HCT116 (cell line): ENCODE measurements around the gene POSTN. TPM values are rescaled to one million over a fixed set of nuclear protein-coding genes. Genes with fewer than 3 reads are reported as not detected.
"Not testable (repeated sequence)": the region's sequence is repeated elsewhere in the genome, so short reads cannot be mapped to it uniquely, and the experiment has no call there.

Experiments
- ATAC-seq: fragments of 200-7000 bp; cut with Tn5 transposase; 2 replicates; pipeline ENCODE4 v1.9.1; 2020; ENCODE audit warnings: mild to moderate bottlenecking, moderate library complexity
- BruUV-seq: library from RNA; stranded (reverse); fragments of 400-500 nt; replicated peaks from 2 replicates; lab custom pipeline; 2021; lab: Mats Ljungman, UMichigan
- CTCF ChIA-PET: fragments of 300-600 bp; sonication (Branson Sonifier 250); formaldehyde crosslinking; loops from one replicate; lab custom pipeline; 2021; ENCODE audit warnings: antibody characterized with exemption; lab: Charles Lee
- POLR2A ChIA-PET: fragments of 300-600, 350-600 bp; sonication (Branson Sonifier 250); formaldehyde crosslinking; loops from one replicate; lab custom pipeline; 2021; ENCODE audit warnings: antibody characterized with exemption; lab: Charles Lee
- RAD21 ChIA-PET, 2 experiments: fragments of 300-600 bp; sonication (Branson Sonifier 250); formaldehyde crosslinking; loops; one replicate each; lab custom pipeline; 2023; ENCODE audit warnings: low total read pairs in 2 of 2; ENCODE audit not compliant: uncharacterized antibody in 2 of 2, unreplicated experiment in 2 of 2, low non-redundant PET in 1 of 2; lab: Charles Lee
- DNase-seq: peaks from one replicate; pipeline ENCODE4 v3.0.0-alpha.2; 2010; ENCODE audit warnings: low read depth, low spot score
- H2AFZ ChIP-seq: fragments of 200-600 bp; shearing (Covaris generic), sonication (generic); 2 replicates; pipeline ENCODE4 v1.6.1; 2017; ENCODE audit warnings: low read depth, mixed run types, mixed read lengths, antibody characterized with exemption, low read length; ENCODE audit not compliant: poor library complexity, severe bottlenecking
- H3K27ac ChIP-seq: 2 replicates; pipeline ENCODE4 v1.5.1; 2012; ENCODE audit warnings: low read depth, low read length
- H3K27me3 ChIP-seq: fragments of 200-600 bp; sonication (generic); 2 replicates; pipeline ENCODE4 v1.6.1; 2016; ENCODE audit warnings: mixed run types, low read length, mixed read lengths; ENCODE audit not compliant: insufficient read depth
- H3K36me3 ChIP-seq, 2 experiments: fragments of 200-500 bp in 1 of 2; fragments of 200-600 bp in 1 of 2; sonication (Bioruptor generic) in 1 of 2; sonication (generic) in 1 of 2; 2 replicates each; pipeline versions ENCODE4 v1.5.1 to v1.6.1; 2014 to 2016; ENCODE audit warnings: low read length in 2 of 2, inconsistent platforms in 1 of 2, mixed read lengths in 1 of 2, mixed run types in 1 of 2; ENCODE audit not compliant: insufficient read depth in 2 of 2, control insufficient read depth in 1 of 2
- H3K4me1 ChIP-seq, 2 experiments: fragments of 200-600 bp in 1 of 2; sonication (generic) in 1 of 2; 2 replicates each; pipeline versions ENCODE4 v1.5.1 to v1.6.1; 2012 to 2017; ENCODE audit warnings: low read length in 2 of 2, inconsistent platforms in 1 of 2, mild to moderate bottlenecking in 1 of 2, mixed read lengths in 1 of 2, mixed run types in 1 of 2, moderate library complexity in 1 of 2; ENCODE audit not compliant: insufficient read depth in 2 of 2, control insufficient read depth in 1 of 2
- H3K4me2 ChIP-seq: fragments of 200-600 bp; sonication (generic); 2 replicates; pipeline ENCODE4 v1.6.1; 2017; ENCODE audit warnings: mixed run types, low read length, mixed read lengths
- H3K4me3 ChIP-seq, 2 experiments: fragments of 200-600 bp in 1 of 2; sonication (generic) in 1 of 2; replicated peaks in 1 of 2; 2 replicates each; pipeline ENCODE4 v1.5.1; 2011 to 2016; ENCODE audit warnings: low read length in 2 of 2, control low read depth in 1 of 2, low read depth in 1 of 2, mild to moderate bottlenecking in 1 of 2, mixed read lengths in 1 of 2, mixed run types in 1 of 2
- H3K79me2 ChIP-seq: fragments of 200-600 bp; sonication (generic); 2 replicates; pipeline ENCODE4 v1.6.1; 2017; ENCODE audit warnings: mild to moderate bottlenecking, mixed run types, low read length, moderate library complexity, mixed read lengths; ENCODE audit not compliant: insufficient read depth
- H3K9ac ChIP-seq: fragments of 200-600 bp; sonication (generic); 2 replicates; pipeline ENCODE4 v1.6.1; 2016; ENCODE audit warnings: low read length, mixed read lengths
- H3K9me2 ChIP-seq: fragments of 200-600 bp; sonication (generic), shearing (Covaris generic); 2 replicates; pipeline ENCODE4 v1.6.1; 2017; ENCODE audit warnings: mixed run types, mild to moderate bottlenecking, moderate library complexity; ENCODE audit not compliant: insufficient read depth
- H3K9me3 ChIP-seq, 2 experiments: fragments of 200-500 bp in 1 of 2; fragments of 200-600 bp in 1 of 2; sonication (Bioruptor generic) in 1 of 2; sonication (generic) in 1 of 2; 2 replicates each; pipeline ENCODE4 v1.6.1; 2014 to 2017; ENCODE audit warnings: low read length in 2 of 2, mixed read lengths in 2 of 2, inconsistent platforms in 1 of 2, low read depth in 1 of 2, mild to moderate bottlenecking in 1 of 2, mixed run types in 1 of 2, moderate library complexity in 1 of 2; ENCODE audit not compliant: control insufficient read depth in 1 of 2, insufficient read depth in 1 of 2
- H4K20me1 ChIP-seq: fragments of 200-600 bp; sonication (generic), shearing (Covaris generic); 2 replicates; pipeline ENCODE4 v1.6.1; 2017; ENCODE audit warnings: mixed run types, mild to moderate bottlenecking, moderate library complexity; ENCODE audit not compliant: insufficient read depth
- MAX ChIP-seq: IDR thresholded peaks from 2 replicates; pipeline ENCODE4 v1.6.1; 2012
- POLR2AphosphoS5 ChIP-seq: IDR thresholded peaks from 2 replicates; pipeline ENCODE4 v1.6.1; 2011; ENCODE audit warnings: mild to moderate bottlenecking, low read depth, low read length, moderate library complexity
- REST ChIP-seq: IDR thresholded peaks from 2 replicates; pipeline ENCODE4 v1.6.1; 2012; ENCODE audit warnings: low read depth
- ZFX ChIP-seq: fragments of 450-650 bp; IDR thresholded peaks from 2 replicates; pipeline ENCODE4 v1.6.1; 2017
- intact Hi-C: fragments of 100-400 bp; cut with micrococcal nuclease; formaldehyde crosslinking; loops from 2 replicates; pipeline ENCODE4 v1.10.0; 2022
- total RNA-seq: library from RNA; stranded (reverse); gene quantifications from one replicate; pipeline ENCODE4 v1.2.1, GENCODE V29; 2021; ENCODE audit not compliant: unreplicated experiment
- TF ChIP-seq, protein P1 (sequence below): IDR thresholded peaks from 2 replicates; pipeline ENCODE4 v1.6.1; 2012

The POSTN gene
- total RNA-seq, 1 experiment from 2014 or later = not detected

GRCh38 chr13:37594550-37594949, 4.0 kb downstream of the POSTN start:
- peaks cover 7 to 17% of the 10 kb centered on the region in 2 experiments; a peak in 2 of 4 replicates for H3K9me3 ChIP-seq
- no peak overlapping the region for H3K9ac ChIP-seq
- ChIA-PET RAD21 (no interaction called here), POLR2A (no interaction called here), CTCF (no interaction called here)
- H3K9me2 ChIP-seq = no peaks in the 10 kb centered on the region
- DNase-seq = no peak
- no peaks in the 10 kb centered on the region for H3K79me2 ChIP-seq
- H3K4me3 ChIP-seq = no peak overlapping the region
- no peak overlapping the region for H3K27ac ChIP-seq
- intact Hi-C loops = no loop called here
- H3K4me2 ChIP-seq = no peak overlapping the region
- H3K4me1 ChIP-seq = no peaks in the 10 kb centered on the region
- no peak overlapping the region for H2AFZ ChIP-seq
- ATAC-seq = no peak
- no peak for TF ChIP-seq MAX
- no peaks in the 10 kb centered on the region for H3K36me3 ChIP-seq
- no TSS peak for BruUV-seq
- H3K27me3 ChIP-seq = no peaks in the 10 kb centered on the region
- no peaks in the 10 kb centered on the region for H4K20me1 ChIP-seq

- CTCF ChIA-PET, ATAC-seq, H3K4me3 ChIP-seq, H3K79me2 ChIP-seq, intact Hi-C loops, H3K36me3 ChIP-seq, POLR2A ChIA-PET, H3K9ac ChIP-seq, H3K9me3 ChIP-seq, DNase-seq, H3K4me2 ChIP-seq, H3K27me3 ChIP-seq, H3K27ac ChIP-seq, H3K9me2 ChIP-seq, H3K4me1 ChIP-seq, BruUV-seq, H2AFZ ChIP-seq, RAD21 ChIA-PET, H4K20me1 ChIP-seq: not testable (repeated sequence)
Observed at GRCh38 chr13:37589381-37589780, 9.2 kb downstream of the POSTN start.

DNA sequence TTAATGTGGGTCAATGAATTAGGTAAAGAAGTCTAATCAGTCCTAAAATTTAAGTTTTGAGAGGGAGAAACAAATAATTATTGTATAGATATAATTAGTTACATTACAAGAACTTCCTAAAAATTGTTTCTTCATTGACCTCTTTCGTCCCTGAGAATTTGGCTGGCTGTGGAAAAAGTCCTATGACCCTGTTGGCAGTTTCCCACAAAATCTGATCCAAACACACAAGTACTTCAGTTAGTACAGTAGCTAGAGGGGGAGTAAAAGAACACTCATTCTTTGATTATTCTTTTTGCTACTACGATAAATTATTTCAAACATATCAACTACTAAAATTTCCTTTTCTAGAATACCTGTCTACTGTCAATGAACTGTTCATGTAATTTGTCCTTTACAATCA, 11.3 kb downstream of the POSTN start:
- Histone ChIP-seq H3K36me3 (no peaks in the 10 kb centered on the region), H3K79me2 (no peaks in the 10 kb centered on the region), H3K4me1 (no peaks in the 10 kb centered on the region), H3K4me3 (no peak overlapping the region), H3K9me3 (peaks cover 8 to 10% of the 10 kb centered on the region in 2 experiments; a peak in 3 of 4 replicates), H3K4me2 (no peak overlapping the region), H3K9ac (no peak overlapping the region), H3K27me3 (no peaks in the 10 kb centered on the region), H4K20me1 (no peaks in the 10 kb centered on the region), H2AFZ (no peak overlapping the region), H3K9me2 (no peaks in the 10 kb centered on the region), H3K27ac (no peak overlapping the region)
- TF ChIP-seq ZFX (no peak), REST (no peak), POLR2AphosphoS5 (no peak)
- TF ChIP-seq, protein P1, sequence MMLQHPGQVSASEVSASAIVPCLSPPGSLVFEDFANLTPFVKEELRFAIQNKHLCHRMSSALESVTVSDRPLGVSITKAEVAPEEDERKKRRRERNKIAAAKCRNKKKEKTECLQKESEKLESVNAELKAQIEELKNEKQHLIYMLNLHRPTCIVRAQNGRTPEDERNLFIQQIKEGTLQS = no peak
- intact Hi-C loops = no loop called here
- DNase-seq (no peak), ATAC-seq (no peak)
- POLR2A ChIA-PET = no interaction called here
- CTCF ChIA-PET = no interaction called here
- RAD21 ChIA-PET = no interaction called here
- no TSS peak for BruUV-seq
